Activated CD8-positive, alpha-beta memory T cell treated with anti-CD3 and anti-CD28 coated beads for 36 hours (primary cell): ENCODE measurements around the gene UFSP2. TPM values are rescaled to one million over a fixed set of nuclear protein-coding genes. Genes with fewer than 3 reads are reported as not detected.

Experiments used
- CTCF ChIA-PET: fragments of 350-600 bp; sonication (Branson Sonifier 250); formaldehyde crosslinking; loops from one replicate; lab custom pipeline; 2021; ENCODE audit warnings: antibody characterized with exemption; lab: Charles Lee
- POLR2A ChIA-PET: fragments of 350-600 bp; sonication (Branson Sonifier 250); formaldehyde crosslinking; loops from one replicate; lab custom pipeline; 2021; ENCODE audit warnings: antibody characterized with exemption; lab: Charles Lee
- total RNA-seq, 2 experiments: library from RNA; stranded (reverse); gene quantifications; one replicate each; pipeline ENCODE4 v1.2.3, GENCODE V29; 2021

UFSP2 gene, protein sequence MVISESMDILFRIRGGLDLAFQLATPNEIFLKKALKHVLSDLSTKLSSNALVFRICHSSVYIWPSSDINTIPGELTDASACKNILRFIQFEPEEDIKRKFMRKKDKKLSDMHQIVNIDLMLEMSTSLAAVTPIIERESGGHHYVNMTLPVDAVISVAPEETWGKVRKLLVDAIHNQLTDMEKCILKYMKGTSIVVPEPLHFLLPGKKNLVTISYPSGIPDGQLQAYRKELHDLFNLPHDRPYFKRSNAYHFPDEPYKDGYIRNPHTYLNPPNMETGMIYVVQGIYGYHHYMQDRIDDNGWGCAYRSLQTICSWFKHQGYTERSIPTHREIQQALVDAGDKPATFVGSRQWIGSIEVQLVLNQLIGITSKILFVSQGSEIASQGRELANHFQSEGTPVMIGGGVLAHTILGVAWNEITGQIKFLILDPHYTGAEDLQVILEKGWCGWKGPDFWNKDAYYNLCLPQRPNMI
- total RNA-seq: 10 to 100 TPM; 18.3 to 20.0 TPM

DNA sequence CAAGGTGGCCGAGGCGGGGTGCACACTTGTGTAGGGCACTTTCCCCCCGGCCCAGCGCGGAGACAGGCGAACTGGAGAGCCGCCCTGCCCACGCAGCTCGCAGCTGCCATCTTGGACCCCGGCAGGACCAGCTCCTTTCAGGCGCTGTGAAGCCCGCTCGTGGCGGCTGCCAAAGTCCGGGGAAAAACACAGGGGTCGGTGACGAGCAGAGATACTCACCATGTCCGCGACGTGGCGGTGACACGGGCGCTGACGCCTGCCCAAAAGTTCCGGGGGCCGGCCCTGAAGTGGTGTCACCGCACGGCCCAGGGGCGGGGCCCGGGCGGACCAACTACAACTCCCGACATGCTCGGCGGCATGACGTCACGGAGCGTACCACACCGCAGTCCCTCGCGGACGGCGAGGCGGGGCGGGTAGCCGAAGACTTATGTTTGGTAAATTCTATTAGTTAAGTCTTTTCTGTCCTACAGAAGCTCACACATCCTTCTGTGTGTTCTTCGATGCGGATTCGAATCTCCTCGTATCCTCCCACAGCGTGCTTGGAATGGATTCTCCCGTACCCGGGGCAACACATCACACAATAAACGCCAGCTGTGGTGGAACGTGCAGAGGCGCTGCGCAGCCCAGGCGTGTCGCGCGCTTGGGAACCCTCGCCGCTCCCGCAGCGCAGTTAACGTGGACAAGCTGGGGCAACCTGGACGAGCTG lies at the start of gene UFSP2:
TSS of gene UFSP2 (minus strand) at position 318 of the 706 bp plus-strand sequence. CDS start at position 222, 96 bp downstream.
- ChIA-PET CTCF (interaction anchor here (0.7 to 1.6 kb wide), 5 partner anchors 21 to 213 kb away, joined by 3 read pairs; partner anchors contain the start of gene ANKRD37), POLR2A (interaction anchor here (0.6 to 1.2 kb wide), 3 partner anchors 31 to 204 kb away, joined by 3 to 9 read pairs (median 8); partner anchors contain the start of genes CCDC110 and LRP2BP)

DNA sequence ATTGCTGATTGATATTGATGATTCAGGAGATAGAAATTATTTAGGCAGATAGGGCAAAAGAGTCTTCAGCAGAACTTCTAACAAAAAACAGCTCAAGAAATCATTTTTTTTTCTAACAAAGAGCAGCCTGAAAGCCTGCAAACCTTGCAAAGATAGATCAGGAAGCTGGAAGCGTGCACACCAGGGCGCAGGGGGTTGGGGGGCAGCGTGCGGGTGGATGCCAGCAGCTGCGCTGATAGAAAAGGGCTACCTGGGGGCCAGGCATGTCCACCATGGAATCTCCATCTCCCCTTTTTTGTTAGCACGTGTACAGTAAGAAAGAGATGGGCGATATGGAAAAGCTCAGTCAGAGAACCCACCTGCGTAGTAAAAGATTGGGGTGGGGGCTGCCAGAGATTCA lies 47.5 kb upstream of the UFSP2 start:
- POLR2A ChIA-PET: no interaction called here
- CTCF ChIA-PET: interaction anchor here (0.6 to 2.0 kb wide), 4 partner anchors 17 to 298 kb away, joined by 3 to 6 read pairs (median 4); no protein-coding TSS in a partner anchor

- CTCF ChIA-PET: interaction anchor here (0.8 to 2.0 kb wide), 3 partner anchors 11 to 126 kb away, joined by 4 to 6 read pairs (median 5); no protein-coding TSS in a partner anchor
- POLR2A ChIA-PET: no interaction called here
These were observed 46.4 kb upstream of the UFSP2 start for GRCh38 chr4:185472103-185472542.

DNA sequence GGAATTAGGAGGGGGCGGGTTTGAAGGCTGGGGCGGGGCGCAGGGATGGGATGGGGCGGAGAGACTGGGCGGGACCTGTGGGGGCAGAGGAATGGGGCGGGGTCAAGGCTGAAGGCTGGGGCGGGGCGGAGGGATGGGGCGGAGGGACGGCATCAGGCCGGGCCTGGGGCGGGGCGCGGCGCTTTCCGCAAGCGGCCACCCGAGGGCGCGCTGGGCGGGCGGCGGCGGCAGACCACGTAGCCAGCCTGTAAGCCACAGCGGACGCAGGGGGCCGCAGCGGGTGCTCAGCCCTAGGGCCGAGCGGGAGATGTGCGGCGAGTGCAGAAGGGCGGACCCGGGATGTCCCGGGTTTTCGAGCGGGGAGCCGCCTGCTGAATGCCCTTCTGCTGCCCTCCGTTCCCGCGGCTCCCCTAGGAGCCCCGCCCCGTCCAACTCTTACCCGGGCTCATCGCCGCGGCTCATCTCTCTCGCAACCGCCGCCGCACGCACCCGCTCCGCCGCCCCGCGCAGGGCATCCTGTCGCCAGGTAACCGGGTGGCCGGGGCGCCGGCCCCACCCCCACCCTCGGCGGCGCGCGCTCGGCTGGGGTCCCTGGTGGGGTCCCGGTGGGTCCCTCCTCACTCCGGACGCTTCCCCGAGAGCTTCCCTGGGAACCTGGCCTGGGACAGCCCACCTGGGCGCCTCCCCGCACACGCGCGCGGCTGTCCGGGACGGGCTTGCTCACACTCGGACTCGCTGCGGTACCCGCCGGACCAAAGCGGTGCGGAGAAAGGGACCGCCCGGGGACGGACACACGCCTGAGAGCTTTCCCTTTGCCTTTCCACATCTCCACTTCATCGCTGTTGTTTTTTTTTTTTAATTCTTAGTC lies 45.7 kb upstream of the UFSP2 start, which contains the start of gene CCDC110:
TSS of gene CCDC110 (minus strand) at position 499 of the 868 bp plus-strand sequence. CDS start at position 449, 50 bp downstream.
- POLR2A ChIA-PET: interaction anchor here (0.7 kb wide), 1 partner anchor 45 kb away, joined by 8 read pairs; no protein-coding TSS in a partner anchor
- CTCF ChIA-PET: interaction anchor here (0.8 kb wide), 1 partner anchor 11 kb away, joined by 5 read pairs; no protein-coding TSS in a partner anchor

GRCh38 chr4:185470501-185471195 lies 44.9 kb upstream of the UFSP2 start:
- ChIA-PET POLR2A (no interaction called here), CTCF (no interaction called here)

DNA sequence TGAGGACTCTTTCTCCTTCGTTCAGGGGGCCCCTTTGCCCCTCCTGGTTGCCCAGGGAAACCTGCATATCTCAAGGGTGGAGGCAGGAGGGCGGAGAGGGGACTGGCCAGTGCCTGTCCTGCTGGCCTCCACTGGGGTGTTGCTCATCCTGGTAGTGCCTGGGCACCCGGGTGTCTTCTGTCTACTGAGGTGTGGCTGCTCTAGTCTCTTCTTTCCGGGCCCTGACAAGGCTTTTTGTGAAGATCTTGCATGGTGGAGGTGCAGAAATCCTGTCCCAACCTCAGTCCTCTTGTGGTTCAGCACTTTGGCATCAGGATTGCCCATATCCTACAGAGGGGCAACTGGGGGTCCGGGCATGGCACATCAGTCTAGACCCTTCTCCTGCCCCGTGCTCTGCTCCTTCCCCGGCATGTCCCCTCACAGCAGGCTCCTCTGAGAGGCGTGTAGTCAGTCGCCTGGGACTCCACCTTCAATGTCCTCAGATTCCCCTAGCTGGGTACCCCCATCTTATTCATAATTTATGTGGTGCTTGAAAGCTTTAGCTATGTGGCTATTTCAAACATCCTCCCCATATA lies 43.9 kb upstream of the UFSP2 start:
- CTCF ChIA-PET: interaction anchor here (1.0 kb wide), 1 partner anchor 9 kb away, joined by 3 read pairs; no protein-coding TSS in a partner anchor
- POLR2A ChIA-PET: no interaction called here

DNA sequence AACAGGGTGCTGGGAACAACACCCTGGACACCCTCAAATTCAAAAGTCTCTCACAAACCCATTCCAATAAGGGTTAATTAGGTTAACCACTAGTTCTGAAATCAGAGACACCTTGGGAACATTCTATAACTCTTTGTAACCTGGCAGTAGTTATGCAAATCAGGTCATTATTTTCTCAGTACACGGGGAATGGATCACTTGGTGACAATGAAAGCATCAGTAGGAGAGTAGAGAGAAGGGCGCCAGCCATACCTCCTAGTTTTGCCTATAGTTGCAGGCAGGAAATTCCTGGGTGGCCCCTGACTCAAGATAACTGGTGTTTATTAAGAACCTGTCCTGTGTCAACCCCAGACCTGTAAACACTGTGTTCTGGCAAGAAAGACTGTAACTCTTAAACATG lies 43.2 kb upstream of the UFSP2 start:
- ChIA-PET POLR2A (no interaction called here), CTCF (interaction anchor here (1.0 kb wide), 1 partner anchor 8 kb away, joined by 3 read pairs; no protein-coding TSS in a partner anchor)

- POLR2A ChIA-PET: no interaction called here
- CTCF ChIA-PET: no interaction called here
These were observed 42.2 kb upstream of the UFSP2 start for GRCh38 chr4:185467991-185468390.

DNA sequence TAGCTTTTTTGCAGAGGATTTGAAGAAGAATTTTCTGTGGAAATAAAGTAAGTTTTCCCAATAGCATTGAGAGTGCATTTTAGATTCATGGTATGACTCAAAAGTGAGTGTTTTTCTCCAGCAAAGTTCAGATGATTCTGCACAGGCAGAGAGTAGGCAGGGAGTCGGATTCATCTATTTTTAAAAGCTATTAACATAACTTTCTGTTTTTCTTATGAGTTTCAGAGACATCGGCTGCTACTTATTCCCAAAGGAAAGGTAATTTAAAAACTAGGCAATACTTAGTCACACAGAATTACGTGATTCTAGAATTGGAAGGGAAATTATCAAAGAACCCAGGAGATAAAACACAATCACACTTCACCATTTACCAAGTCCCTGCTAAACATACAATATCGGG lies 41.3 kb upstream of the UFSP2 start:
- POLR2A ChIA-PET: no interaction called here
- CTCF ChIA-PET: no interaction called here

DNA sequence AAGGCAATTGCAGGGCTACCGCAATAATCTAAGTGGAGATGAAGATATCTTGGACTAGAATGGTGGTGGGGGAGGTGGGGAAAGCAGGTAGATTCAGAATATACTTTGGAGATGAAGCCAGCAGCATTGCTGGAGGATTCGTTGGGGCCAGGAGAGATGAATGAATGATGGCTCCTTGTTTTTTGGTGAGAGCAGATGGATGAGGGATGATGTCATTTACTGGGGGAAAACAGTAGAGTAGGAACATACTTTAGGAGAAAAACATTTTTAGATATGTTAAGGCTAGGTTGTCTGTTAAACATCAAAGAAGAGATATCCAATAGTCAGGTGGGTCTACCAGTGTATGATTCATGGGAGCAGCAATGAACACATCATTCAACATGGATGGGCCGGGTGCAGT lies 39.9 kb upstream of the UFSP2 start:
- ChIA-PET POLR2A (no interaction called here), CTCF (no interaction called here)

DNA sequence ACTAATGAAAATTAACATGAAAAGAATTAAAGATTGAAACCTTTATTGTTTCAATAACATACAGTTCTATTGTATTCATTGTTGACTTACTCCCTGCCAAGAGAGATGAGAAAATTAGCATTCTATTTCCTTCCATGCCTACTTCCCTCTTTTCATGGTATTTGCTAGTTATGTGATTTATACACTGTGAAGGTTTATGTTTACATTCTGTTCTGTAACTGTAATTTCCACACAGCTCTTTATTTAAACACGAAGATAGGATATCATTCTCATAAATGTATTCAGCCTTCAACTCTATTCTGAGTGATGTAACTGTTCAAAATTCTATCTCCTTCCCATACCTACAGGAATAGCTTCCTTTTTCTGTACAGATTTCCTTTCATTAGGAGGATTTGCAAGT lies 39.1 kb upstream of the UFSP2 start:
- ChIA-PET POLR2A (no interaction called here), CTCF (no interaction called here)

DNA sequence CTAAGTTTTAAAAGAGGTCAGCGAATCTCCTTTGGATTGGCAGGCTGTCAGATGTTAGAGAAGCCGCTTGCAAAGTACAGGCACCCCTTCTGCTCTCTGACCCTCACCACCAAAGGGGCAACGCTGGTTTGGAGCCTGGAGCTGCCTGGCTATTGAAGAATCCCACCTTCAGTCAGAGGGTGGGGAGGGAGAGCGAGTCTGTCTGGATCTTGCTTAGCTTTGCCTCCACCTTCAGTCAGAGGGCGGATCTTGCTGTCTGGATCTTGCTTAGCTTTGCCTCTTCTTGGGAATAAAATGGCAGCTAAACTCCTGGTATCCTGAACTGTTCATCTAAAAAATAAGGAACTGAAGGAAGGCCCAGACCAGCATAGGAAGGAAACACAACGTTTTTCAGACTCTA lies 38.4 kb upstream of the UFSP2 start:
- CTCF ChIA-PET: interaction anchor here (0.9 kb wide), 1 partner anchor 134 kb away, joined by 3 read pairs; no protein-coding TSS in a partner anchor
- POLR2A ChIA-PET: no interaction called here

DNA sequence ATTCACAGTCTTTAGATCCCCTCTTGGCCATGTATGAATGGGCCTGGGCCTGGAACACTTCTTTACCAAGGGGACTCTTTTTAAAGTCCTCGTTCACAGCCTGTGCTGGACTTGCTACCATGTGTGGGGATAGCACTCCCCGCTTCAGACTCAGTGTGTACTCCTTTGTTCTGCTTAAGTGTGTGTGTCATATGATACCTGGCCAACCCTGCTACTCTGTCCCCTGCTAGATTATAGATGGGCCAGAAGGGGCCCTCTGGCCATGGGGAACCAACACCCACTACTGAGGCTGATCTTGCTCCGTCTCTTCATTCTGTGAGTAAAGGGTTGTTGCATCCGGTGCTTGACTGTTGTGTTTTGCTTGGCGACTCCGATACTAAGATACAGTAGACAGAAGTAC lies 37.8 kb upstream of the UFSP2 start:
- CTCF ChIA-PET: interaction anchor here (0.9 kb wide), 1 partner anchor 134 kb away, joined by 3 read pairs; no protein-coding TSS in a partner anchor
- POLR2A ChIA-PET: no interaction called here

- CTCF ChIA-PET: interaction anchor here (1.2 kb wide), 1 partner anchor 8 kb away, joined by 3 read pairs; no protein-coding TSS in a partner anchor
These were observed 35.8 kb upstream of the UFSP2 start for GRCh38 chr4:185461565-185461964.

GRCh38 chr4:185457136-185457535 lies 31.4 kb upstream of the UFSP2 start:
- ChIA-PET POLR2A (no interaction called here), CTCF (no interaction called here)

More at GRCh38 chr4:185461565-185461964, 35.8 kb upstream of the UFSP2 start:
- POLR2A ChIA-PET: no interaction called here

GRCh38 chr4:185456131-185456530 lies 30.4 kb upstream of the UFSP2 start:
- POLR2A ChIA-PET: no interaction called here
- CTCF ChIA-PET: no interaction called here

GRCh38 chr4:185445209-185445608 lies 19.4 kb upstream of the UFSP2 start:
- CTCF ChIA-PET: no interaction called here

DNA sequence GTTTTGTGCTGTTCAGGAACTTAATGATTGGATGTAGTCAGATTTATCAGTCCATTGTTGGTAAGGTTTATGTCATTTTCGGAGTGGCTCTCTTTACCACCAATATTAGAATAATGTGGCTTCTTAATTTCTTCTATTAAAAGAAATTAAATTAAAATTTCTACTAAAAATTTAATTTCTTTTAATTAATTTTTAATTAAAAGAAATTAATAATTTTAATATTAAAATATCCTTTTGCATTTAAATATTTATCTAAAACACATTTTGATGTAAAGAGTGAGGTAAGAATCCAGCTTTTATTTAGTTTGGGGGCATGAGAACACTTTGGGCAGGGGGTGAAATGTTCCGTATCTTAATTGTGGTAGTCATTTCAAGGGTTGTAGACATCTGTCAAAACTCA lies 15.7 kb upstream of the UFSP2 start:
- ChIA-PET POLR2A (no interaction called here), CTCF (no interaction called here)

More at GRCh38 chr4:185445209-185445608, 19.4 kb upstream of the UFSP2 start:
- POLR2A ChIA-PET: no interaction called here
